Activated CD4-positive, alpha-beta T cell treated with anti-CD3 and anti-CD28 coated beads for 24 hours (primary cell): ENCODE data around the gene P4HA3.
A peak's percentile ranks its signal among the peaks of the same experiment; 100 is the strongest.
"Not testable (repeated sequence)": the region's sequence is repeated elsewhere in the genome, so short reads cannot be mapped to it uniquely, and the experiment has no call there.

Source experiments
- DNase-seq, 2 donors: peaks; one replicate each; pipeline ENCODE4 v3.0.0-alpha.2; 2020; ENCODE audit warnings: low read depth in 2 of 2

P4HA3 gene

DNA sequence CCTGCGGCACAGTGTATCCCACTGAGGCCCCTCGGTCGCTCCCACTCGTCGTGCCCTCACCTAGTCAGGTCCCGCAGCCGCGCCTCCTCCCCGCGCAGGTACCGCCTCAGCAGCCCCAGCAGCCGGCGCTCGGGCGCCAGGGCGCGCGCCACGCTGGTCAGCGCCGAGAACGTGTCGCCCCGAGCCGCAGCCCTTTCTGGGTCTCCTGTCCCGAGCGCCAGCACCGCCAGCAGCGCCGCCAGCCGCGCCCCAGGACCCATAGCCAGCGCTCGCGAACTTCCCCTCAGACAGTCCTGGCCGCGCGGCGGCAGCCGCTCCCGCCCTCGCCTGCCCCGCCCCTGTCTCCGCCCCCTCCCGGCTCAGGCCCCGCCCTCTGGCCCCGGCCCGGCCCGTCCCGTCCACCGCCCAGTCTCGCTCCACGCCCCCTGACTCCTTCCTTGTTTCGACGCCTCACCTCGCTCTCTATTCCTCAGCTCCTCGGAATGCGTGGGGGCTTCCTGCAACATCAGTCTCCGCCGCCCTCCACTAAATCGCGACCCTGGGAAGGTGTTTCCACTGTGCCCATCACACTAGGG is at the start of gene P4HA3:
P4HA3 (minus strand) TSS at position 289 of the 575 bp plus-strand sequence; CDS start at position 260, 29 bp downstream.
- peak; percentile 35 to 59 for DNase-seq

DNA sequence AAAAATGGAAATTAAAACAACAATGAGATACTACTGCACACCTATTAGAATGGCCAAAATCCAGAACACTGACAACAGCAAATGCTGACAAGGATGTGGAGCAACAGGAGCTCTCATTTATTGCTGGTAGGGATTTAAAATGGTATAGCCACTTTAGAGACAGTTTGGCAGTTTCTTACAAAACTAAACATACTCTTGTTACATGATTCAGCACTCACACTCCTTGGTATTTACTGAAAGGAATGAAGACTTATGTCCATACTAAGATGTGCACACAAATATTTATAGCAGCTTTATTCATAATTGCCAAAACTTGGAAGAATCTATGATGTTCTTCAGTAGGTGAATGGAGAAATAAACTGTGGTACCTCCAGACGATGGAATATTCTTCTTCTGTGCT is 46.0 kb upstream of the P4HA3 start:
- DNase-seq: no peak

GRCh38 chr11:74355626-74356025 is 44.2 kb upstream of the P4HA3 start:
- no peak for DNase-seq

- no peak for DNase-seq
Measured at GRCh38 chr11:74354036-74354435, 42.6 kb upstream of the P4HA3 start.

- DNase-seq: no peak
Measured at GRCh38 chr11:74347381-74347780, 35.9 kb upstream of the P4HA3 start.

GRCh38 chr11:74345420-74345819 is 34.0 kb upstream of the P4HA3 start:
- no peak for DNase-seq

GRCh38 chr11:74341921-74342320 is 30.5 kb upstream of the P4HA3 start:
- DNase-seq: no peak

- DNase-seq: no peak
Measured at GRCh38 chr11:74339619-74340018, 28.2 kb upstream of the P4HA3 start.

- no peak for DNase-seq
Measured at GRCh38 chr11:74338963-74339362, 27.5 kb upstream of the P4HA3 start.

GRCh38 chr11:74333193-74333592 is 21.8 kb upstream of the P4HA3 start:
- DNase-seq: no peak

DNA sequence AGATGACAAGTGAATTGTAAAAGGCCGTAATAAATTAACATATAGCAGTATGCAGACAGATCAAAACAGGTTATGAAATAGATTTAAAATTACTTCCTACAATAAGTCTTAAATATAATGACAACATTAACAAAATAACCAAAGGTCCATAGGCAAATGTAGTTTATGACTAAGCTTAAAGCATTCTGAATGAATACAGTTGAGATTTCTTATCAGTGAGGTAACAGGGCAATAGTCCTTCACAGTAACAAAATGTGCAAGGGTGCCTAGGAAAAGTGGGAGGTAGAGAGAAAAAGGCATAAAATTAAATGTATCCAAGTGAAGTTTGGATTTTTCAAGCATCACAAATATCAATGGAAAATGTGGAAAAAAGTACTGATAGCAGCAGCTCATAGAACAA is 20.9 kb upstream of the P4HA3 start:
- no peak for DNase-seq

GRCh38 chr11:74331000-74331399 is 19.6 kb upstream of the P4HA3 start:
- not testable (repeated sequence) for DNase-seq

GRCh38 chr11:74330075-74330858 is 18.8 kb upstream of the P4HA3 start:
- DNase-seq: no peak

DNA sequence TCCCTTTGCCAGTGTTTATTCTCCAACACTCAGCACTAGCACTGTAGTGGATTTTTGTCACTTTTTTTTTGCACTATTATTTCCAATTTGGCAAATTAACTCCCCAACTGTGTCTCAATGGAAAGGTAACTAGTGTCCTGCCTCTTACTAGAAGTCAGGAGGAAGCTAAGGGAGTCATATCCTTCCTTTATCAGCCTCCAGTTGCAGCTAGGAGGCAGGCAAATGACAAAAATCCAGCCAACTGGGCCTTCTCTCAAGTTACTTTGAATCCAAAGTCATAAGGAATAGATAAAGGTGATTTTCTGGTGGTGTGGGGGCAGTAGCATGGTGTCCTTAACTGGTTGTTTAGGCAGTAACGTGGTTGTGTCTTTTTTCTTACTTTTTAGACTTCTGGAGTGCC is 15.6 kb upstream of the P4HA3 start:
- DNase-seq: no peak

- no peak for DNase-seq
Measured at GRCh38 chr11:74326665-74327064, 15.2 kb upstream of the P4HA3 start.

DNA sequence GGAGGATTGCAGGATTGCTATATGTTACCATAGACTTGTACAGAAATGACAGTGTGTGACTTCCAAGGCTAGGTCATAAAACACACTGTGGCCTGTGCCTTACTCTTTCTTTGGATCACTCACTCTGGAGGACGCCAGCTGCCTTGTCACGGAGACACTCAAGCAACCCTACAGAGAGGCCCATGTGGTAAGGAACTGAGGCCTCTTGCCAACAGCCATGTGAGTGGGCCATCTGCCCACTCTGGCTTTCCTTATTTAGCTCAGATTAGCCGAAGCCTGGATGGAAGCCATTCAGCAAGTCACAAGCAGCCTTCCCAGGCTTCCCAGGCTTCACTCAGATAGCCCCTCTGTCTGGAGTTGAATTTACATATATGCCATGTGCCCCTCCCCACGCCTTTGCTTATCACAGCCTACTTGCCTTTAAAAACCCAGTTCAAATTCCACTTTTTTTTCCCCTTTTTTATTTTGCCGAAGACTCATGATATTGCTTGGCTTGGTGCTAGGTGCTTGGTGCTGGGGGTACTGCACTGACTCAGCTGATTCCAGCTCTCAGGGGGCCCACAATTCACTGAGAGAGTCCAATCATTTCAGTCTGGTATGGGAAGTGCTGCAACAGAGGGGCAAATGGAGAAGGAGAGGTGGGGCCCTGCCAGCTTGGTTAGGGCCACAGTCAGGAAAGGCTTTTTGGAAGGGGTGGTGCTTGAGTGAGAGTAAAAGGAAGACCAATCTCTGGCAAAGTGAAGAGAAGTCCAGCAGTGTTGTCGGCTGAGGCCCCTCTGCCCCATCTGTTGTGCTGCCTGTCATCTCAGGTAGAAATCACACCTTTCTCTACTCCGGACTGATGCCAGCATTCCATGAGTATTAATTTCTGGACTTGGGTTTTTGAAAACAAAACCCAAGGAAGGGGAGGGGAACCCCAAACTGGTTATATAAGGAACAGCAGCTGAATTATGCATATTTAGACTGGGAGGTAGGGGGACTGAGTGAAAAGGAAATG is 14.5 kb upstream of the P4HA3 start:
- DNase-seq: no peak

GRCh38 chr11:74322667-74323066 is 11.2 kb upstream of the P4HA3 start:
- DNase-seq: no peak

DNA sequence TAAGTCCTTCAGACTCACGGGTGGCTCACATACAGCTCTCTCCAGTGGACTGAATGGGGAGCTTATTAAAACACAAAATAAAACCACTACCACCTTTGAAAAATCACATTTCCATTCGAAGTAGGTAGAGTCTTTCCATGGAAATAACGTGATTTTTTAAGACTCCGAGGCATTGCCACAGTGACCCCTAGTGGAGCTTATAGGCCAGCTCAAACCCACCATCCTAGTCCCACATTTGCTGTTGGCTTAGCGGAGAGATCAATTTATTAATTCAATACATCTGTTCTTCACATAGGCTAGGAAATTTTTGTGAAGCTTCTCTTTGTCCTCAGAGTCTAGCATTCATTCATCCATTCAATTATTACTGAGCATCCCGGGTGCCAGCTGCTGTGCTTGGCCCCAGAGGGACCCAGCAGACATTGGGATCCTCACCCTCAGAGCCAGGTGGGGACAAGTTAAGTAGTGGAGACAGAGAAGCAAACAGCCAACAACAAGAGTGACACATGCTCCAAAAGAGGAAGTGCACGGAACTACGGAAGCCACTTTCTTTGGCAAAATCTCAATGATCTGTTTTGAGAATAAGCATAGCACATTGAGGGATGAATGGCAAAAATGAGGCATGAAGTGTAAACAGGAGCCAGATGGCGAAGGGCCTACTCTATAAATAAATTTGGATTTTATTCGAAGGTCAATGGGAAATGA is 10.2 kb upstream of the P4HA3 start:
- no peak for DNase-seq

DNA sequence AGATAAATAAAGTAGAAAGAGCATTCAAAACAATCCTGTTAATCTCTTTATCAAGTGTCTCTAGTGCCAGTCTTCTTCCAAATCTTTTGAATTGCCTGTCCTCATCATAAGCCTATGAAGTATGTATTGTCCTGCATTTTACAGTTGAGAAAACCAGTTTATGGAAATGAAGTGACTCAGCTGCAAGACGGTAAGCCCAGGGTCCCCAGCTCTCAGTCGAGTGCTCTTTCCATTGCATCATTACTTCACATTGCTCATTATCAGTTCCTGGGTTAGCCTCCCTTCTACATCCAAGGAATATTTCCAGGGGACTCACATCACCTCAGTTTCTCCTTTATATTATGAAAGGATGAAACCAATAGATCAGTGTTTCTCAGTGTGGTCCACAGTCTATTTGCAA is 9.1 kb upstream of the P4HA3 start:
- DNase-seq: no peak

GRCh38 chr11:74319139-74319816 is 7.8 kb upstream of the P4HA3 start:
- no peak for DNase-seq
